ENCODE data around the gene ABHD12.

DNA sequence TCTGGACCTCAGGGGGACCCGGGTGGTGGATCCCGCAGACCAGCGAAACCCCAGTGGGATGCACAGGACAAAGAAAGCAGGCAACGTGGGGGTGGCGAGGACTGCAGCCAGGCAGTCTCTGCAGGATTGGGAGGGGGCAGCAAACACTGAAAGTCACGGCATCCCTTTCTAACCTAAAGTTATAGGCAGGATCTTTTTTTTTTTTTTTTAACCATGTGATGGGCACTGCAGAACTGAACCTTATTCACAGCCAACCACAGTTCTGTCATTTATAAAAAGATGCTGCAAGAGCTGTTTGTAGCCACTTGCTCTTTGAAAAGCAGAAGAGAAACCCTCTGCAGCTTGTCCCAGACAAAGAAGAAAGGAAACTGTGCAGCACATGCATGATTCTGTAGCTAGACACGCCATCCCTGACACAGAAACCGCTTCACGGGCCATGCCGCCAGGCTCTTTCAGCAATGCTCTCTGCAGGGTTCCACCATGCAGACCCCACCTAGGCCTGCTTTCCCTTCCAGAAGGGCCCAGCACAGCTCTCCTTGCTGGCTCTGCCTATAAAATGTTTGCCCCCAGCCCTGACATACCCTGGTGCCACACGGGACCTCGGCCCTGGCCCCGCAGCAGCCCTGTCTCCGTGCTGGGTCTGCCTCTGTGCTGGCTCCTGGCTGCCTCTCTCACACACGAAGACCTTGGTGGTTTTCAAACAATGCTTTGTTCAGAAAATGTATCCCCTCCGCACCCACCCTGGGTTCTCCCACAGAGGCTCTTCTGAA is 72.0 kb downstream of the ABHD12 start:
- TF ChIP-seq, protein P1, sequence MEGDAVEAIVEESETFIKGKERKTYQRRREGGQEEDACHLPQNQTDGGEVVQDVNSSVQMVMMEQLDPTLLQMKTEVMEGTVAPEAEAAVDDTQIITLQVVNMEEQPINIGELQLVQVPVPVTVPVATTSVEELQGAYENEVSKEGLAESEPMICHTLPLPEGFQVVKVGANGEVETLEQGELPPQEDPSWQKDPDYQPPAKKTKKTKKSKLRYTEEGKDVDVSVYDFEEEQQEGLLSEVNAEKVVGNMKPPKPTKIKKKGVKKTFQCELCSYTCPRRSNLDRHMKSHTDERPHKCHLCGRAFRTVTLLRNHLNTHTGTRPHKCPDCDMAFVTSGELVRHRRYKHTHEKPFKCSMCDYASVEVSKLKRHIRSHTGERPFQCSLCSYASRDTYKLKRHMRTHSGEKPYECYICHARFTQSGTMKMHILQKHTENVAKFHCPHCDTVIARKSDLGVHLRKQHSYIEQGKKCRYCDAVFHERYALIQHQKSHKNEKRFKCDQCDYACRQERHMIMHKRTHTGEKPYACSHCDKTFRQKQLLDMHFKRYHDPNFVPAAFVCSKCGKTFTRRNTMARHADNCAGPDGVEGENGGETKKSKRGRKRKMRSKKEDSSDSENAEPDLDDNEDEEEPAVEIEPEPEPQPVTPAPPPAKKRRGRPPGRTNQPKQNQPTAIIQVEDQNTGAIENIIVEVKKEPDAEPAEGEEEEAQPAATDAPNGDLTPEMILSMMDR (conservative IDR thresholded peaks at IDR 0.05 in 1 of 2, IDR thresholded peaks at IDR 0.05 in 1 of 2; ENCODE audit: low read depth in 1 of 2, low read length in 2 of 2), result no peak
- no peak for TF ChIP-seq EZH2 (IDR thresholded peaks at IDR 0.05; ENCODE audit: low read length, missing control alignments)
